Body of pancreas (tissue), 4 donors: ENCODE results near the gene TGFBR3.

Experiments used
- CTCF ChIP-seq, 7 experiments: fragments of 450-650 bp in 4 of 7; fragments of 200-600 bp in 3 of 7; sonication (generic) in 3 of 7; IDR thresholded peaks; one replicate each; pipeline ENCODE4 v1.5.1; 2016 to 2019; ENCODE audit warnings: antibody characterized with exemption in 7 of 7
- POLR2A ChIP-seq, 3 donors: fragments of 450-650 bp; IDR thresholded peaks; one replicate each; pipeline ENCODE4 v1.6.1; 2016; ENCODE audit warnings: antibody characterized with exemption in 3 of 3, mild to moderate bottlenecking in 2 of 3

DNA sequence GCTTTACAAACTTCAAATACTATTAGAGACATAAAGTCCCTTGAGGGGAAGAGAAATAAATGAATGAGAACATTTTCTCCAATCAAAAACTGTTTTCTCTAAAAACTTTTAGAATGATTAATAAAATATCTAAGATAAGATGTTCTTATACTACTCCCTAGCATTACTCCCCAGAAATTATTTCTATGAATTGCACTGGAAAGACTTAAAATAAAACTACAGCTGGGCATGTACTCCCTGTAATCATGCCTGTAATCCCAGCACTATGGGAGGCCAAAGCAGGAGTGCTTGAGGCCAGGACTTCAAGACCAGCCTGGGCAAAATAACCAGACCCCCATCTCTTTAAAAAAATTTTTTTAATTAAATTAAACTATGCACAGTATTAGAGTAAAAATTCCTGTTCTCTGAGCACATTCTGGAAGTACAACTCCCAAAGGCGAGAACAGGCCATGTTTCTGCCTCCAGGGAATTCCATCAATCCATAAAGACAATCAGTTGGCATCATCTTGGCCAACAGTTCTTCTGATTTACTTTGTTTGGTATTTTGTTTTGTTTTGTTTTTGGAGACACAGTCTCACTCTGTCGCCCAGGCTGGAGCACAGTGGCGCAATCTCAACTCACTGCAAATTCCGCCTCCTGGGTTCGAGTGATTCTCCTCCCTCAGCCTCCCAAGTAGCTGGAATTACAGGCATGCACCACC, 77.9 kb downstream of the TGFBR3 start:
- TF ChIP-seq CTCF (IDR thresholded peaks at IDR 0.05), result no peak
- no peak for TF ChIP-seq POLR2A (IDR thresholded peaks at IDR 0.05)
